Kidney (tissue), 14 donors: ENCODE measurements around the gene SUPT5H. TPM values are rescaled to one million over a fixed set of nuclear protein-coding genes. Genes with fewer than 3 reads are reported as not detected.
A peak's percentile ranks its signal among the peaks of the same experiment; 100 is the strongest.

ENCODE experiments used
- DNase-seq, 5 donors: peaks; one replicate each; pipeline ENCODE4 v3.0.0-alpha.2; 2013 to 2020
- FAIRE-seq: peaks from 2 replicates; lab custom pipeline; 2012; peaks lifted over from hg19 to GRCh38; lab: Jason Lieb, UNC
- H3K27ac ChIP-seq, 2 donors: one replicate each; pipeline ENCODE4 v1.7.0; 2013; ENCODE audit warnings: low read depth in 2 of 2, low read length in 2 of 2, inconsistent platforms in 1 of 2
- H3K27me3 ChIP-seq: one replicate; pipeline ENCODE4 v1.7.1; 2013; ENCODE audit warnings: low read length, inconsistent platforms; ENCODE audit not compliant: control insufficient read depth, insufficient read depth
- H3K36me3 ChIP-seq, 3 donors: one replicate each; pipeline versions ENCODE4 v1.7.0 to v1.7.1; 2013; ENCODE audit warnings: low read length in 3 of 3, control low read depth in 1 of 3, inconsistent platforms in 1 of 3; ENCODE audit not compliant: insufficient read depth in 3 of 3, control insufficient read depth in 2 of 3
- H3K4me1 ChIP-seq, 3 donors: one replicate each; pipeline versions ENCODE4 v1.7.0 to v1.7.1; 2013; ENCODE audit warnings: low read length in 3 of 3, inconsistent platforms in 1 of 3, low read depth in 1 of 3; ENCODE audit not compliant: control insufficient read depth in 2 of 3, insufficient read depth in 2 of 3
- H3K4me3 ChIP-seq, 3 donors: one replicate each; pipeline versions ENCODE4 v1.7.0 to v1.8.1; 2013; ENCODE audit warnings: low read length in 3 of 3, control low read depth in 1 of 3, inconsistent platforms in 1 of 3
- H3K9ac ChIP-seq, 3 donors: one replicate each; pipeline versions ENCODE4 v1.7.0 to v1.7.1; 2013; ENCODE audit warnings: low read length in 3 of 3, control low read depth in 1 of 3, inconsistent platforms in 1 of 3
- H3K9me3 ChIP-seq, 3 donors: one replicate each; pipeline versions ENCODE4 v1.7.0 to v1.7.1; 2013; ENCODE audit warnings: low read length in 3 of 3, control low read depth in 1 of 3, inconsistent platforms in 1 of 3; ENCODE audit not compliant: control insufficient read depth in 2 of 3, insufficient read depth in 1 of 3
- intact Hi-C: fragments of 100-400 bp; cut with DNase I; formaldehyde crosslinking; loops from one replicate; pipeline ENCODE4 v1.11.1; 2022
- polyA plus RNA-seq: library from polyadenylated mRNA; stranded (reverse); fragments of 350-450 nt; fragmentation: Illumina TruSeq; extraction: RNeasy Lipid Tissue Mini Kit (QIAGEN cat#74804); gene quantifications from one replicate; pipeline ENCODE4 v1.2.3, GENCODE V29; 2014; ENCODE audit warnings: low read depth, low replicate concordance; ENCODE audit not compliant: insufficient read depth
- total RNA-seq: library from RNA; stranded (reverse); fragmentation: NEBNext Ultra II Directional; extraction: Animal tissue kit (Norgen Biotek cat#: 25700); gene quantifications from one replicate; pipeline ENCODE4 v1.2.1, GENCODE V29; 2021
- TF ChIP-seq, protein P1 (sequence below): IDR thresholded peaks from 3 replicates; pipeline ENCODE4 v1.5.1; 2012; ENCODE audit warnings: mild to moderate bottlenecking, moderate library complexity, borderline replicate concordance; ENCODE audit not compliant: insufficient read depth; ENCODE audit errors: extremely low read depth
- donor health status: control.
- donor health status: control.
- donor health status: control.
- donor health status: control.
- donor health status: control.
- donor health status: DM: yes; HTN: yes; CAD: no.
- donor health status: Normal renal cell carcinoma (clear cell type).

Gene SUPT5H
- total and polyA plus RNA-seq, 2 donors from 2014 or later = 106 to 123 TPM

DNA sequence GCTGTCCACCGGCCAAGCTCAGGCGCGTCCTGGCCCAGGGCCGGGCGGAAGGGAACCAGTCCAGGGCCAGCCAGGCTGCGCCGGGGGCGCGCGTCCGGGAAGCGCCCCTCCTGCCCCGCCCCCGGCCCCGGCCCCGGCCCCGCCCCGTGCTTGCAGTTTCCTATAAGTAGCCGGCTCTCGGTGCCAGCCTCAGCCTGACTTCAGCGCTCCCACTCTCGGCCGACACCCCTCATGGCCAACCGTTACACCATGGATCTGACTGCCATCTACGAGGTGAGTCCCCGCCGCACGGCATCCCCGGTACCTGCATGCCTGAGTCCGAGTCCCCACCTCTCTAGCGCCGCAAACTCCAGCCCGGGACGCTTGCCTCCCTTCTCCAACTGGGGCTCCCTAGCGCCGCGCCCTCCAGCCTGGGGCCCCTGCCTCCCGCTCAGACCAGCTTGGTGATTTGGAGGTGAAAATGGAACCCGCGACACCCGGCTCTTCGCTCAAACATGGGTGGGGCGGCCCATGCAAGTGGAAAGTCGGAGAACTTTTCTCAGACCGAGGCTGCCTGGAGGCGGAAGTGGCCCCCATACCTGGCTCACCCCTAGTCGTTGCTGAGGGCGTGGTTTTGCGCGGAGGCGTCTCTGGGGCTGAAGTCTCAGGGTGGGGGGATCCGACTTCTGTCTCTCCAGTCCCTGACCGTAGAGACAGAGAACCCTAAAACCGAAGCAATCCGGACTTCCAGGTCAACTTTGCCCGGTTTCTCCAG, 38.5 kb upstream of the SUPT5H start, which contains the start of gene ZFP36:
Gene ZFP36 (plus strand): TSS at position 192 of the 754 bp plus-strand sequence. CDS start 58 bp downstream, at position 250.
- peak; percentile 87 to 95 (median 92) for DNase-seq
- H3K9me3 ChIP-seq = no peaks in the 10 kb centered on the region
- H3K4me3 ChIP-seq = peak within 1 kb of the TSS; percentile 86 to 99 (median 96)
- H3K36me3 ChIP-seq = peaks cover 0 to 22% (median 6%) of the 10 kb centered on the region in 3 donors
- no peaks in the 10 kb centered on the region for H3K27me3 ChIP-seq
- no peak for FAIRE-seq
- peak within 1 kb of the TSS; percentile 79 to 100 (median 95) for H3K9ac ChIP-seq
- intact Hi-C loops = no loop called here
- H3K4me1 ChIP-seq = peaks cover 17 to 31% (median 29%) of the 10 kb centered on the region in 3 donors
- peak within 1 kb of the TSS; percentile 97 to 99 for H3K27ac ChIP-seq
- TF ChIP-seq, protein P1, sequence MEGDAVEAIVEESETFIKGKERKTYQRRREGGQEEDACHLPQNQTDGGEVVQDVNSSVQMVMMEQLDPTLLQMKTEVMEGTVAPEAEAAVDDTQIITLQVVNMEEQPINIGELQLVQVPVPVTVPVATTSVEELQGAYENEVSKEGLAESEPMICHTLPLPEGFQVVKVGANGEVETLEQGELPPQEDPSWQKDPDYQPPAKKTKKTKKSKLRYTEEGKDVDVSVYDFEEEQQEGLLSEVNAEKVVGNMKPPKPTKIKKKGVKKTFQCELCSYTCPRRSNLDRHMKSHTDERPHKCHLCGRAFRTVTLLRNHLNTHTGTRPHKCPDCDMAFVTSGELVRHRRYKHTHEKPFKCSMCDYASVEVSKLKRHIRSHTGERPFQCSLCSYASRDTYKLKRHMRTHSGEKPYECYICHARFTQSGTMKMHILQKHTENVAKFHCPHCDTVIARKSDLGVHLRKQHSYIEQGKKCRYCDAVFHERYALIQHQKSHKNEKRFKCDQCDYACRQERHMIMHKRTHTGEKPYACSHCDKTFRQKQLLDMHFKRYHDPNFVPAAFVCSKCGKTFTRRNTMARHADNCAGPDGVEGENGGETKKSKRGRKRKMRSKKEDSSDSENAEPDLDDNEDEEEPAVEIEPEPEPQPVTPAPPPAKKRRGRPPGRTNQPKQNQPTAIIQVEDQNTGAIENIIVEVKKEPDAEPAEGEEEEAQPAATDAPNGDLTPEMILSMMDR = no peak

DNA sequence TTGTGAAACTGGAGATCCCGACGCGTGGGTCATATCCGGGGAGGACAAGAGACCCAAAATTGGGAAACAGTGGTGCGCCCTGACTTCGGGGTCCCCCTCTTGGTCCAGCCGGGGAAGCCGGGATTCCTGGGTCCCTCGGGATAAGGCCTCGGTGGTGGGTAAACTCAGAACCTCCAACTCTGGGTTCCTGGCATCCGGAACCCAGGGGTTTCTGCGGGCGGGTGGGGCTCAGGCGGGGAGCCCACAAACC, 38.0 kb upstream of the SUPT5H start:
- peaks cover 14 to 27% (median 24%) of the 10 kb centered on the region in 3 donors for H3K4me1 ChIP-seq
- DNase-seq = peak in 1 of 5 donors; percentile 72
- peak overlapping the region; percentile 86 to 99 (median 96) for H3K4me3 ChIP-seq
- no peak for FAIRE-seq
- H3K27ac ChIP-seq = peak overlapping the region; percentile 97 to 99
- H3K27me3 ChIP-seq = no peaks in the 10 kb centered on the region
- H3K36me3 ChIP-seq = peaks cover 0 to 22% (median 6%) of the 10 kb centered on the region in 3 donors
- no peaks in the 10 kb centered on the region for H3K9me3 ChIP-seq
- intact Hi-C loops = no loop called here
- TF ChIP-seq, protein P1 = no peak
- peak overlapping the region; percentile 79 to 100 (median 82) for H3K9ac ChIP-seq

DNA sequence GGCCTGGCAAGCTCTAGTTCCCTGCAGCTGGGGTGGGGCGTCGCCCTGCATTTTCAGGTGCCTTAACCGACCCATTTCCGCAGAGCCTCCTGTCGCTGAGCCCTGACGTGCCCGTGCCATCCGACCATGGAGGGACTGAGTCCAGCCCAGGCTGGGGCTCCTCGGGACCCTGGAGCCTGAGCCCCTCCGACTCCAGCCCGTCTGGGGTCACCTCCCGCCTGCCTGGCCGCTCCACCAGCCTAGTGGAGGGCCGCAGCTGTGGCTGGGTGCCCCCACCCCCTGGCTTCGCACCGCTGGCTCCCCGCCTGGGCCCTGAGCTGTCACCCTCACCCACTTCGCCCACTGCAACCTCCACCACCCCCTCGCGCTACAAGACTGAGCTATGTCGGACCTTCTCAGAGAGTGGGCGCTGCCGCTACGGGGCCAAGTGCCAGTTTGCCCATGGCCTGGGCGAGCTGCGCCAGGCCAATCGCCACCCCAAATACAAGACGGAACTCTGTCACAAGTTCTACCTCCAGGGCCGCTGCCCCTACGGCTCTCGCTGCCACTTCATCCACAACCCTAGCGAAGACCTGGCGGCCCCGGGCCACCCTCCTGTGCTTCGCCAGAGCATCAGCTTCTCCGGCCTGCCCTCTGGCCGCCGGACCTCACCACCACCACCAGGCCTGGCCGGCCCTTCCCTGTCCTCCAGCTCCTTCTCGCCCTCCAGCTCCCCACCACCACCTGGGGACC, 37.6 kb upstream of the SUPT5H start:
- peaks cover 0 to 22% (median 6%) of the 10 kb centered on the region in 3 donors for H3K36me3 ChIP-seq
- peak overlapping the region; percentile 97 to 99 for H3K27ac ChIP-seq
- H3K27me3 ChIP-seq = no peaks in the 10 kb centered on the region
- peak in 4 of 5 donors; percentile 51 to 92 (median 61) for DNase-seq
- TF ChIP-seq, protein P1 = no peak
- intact Hi-C loops = no loop called here
- FAIRE-seq = no peak
- peak overlapping the region; percentile 79 to 100 (median 95) for H3K9ac ChIP-seq
- no peaks in the 10 kb centered on the region for H3K9me3 ChIP-seq
- H3K4me1 ChIP-seq = peaks cover 14 to 26% (median 24%) of the 10 kb centered on the region in 3 donors
- H3K4me3 ChIP-seq = peak overlapping the region; percentile 26 to 99 (median 96)
